Measurements from ENCODE around the gene CCNY. TPM values are rescaled to one million over a fixed set of nuclear protein-coding genes. Genes with fewer than 3 reads are reported as not detected.

Gene CCNY
- total RNA-seq, 3 donors from 2014 or later, result 28.7 to 41.0 (median 36.1) TPM

- Histone ChIP-seq H3K27me3 (no peaks in the 10 kb centered on the region), H3K9me3 (peaks cover 6 to 13% of the 10 kb centered on the region in 2 donors), H3K4me3 (peak overlapping the region in 1 of 3 donors; percentile 52), H3K27ac (peak overlapping the region; percentile 84 to 88), H3K36me3 (no peaks in the 10 kb centered on the region), H3K4me1 (peaks cover 11 to 25% of the 10 kb centered on the region in 2 donors)
- no peak for DNase-seq (ENCODE audit: low spot score in 2 of 2)
- TF ChIP-seq POLR2A (IDR thresholded peaks at IDR 0.05) (no peak), POLR2AphosphoS5 (IDR thresholded peaks at IDR 0.05) (no peak)
- TF ChIP-seq, protein P1, sequence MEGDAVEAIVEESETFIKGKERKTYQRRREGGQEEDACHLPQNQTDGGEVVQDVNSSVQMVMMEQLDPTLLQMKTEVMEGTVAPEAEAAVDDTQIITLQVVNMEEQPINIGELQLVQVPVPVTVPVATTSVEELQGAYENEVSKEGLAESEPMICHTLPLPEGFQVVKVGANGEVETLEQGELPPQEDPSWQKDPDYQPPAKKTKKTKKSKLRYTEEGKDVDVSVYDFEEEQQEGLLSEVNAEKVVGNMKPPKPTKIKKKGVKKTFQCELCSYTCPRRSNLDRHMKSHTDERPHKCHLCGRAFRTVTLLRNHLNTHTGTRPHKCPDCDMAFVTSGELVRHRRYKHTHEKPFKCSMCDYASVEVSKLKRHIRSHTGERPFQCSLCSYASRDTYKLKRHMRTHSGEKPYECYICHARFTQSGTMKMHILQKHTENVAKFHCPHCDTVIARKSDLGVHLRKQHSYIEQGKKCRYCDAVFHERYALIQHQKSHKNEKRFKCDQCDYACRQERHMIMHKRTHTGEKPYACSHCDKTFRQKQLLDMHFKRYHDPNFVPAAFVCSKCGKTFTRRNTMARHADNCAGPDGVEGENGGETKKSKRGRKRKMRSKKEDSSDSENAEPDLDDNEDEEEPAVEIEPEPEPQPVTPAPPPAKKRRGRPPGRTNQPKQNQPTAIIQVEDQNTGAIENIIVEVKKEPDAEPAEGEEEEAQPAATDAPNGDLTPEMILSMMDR (IDR thresholded peaks at IDR 0.05), result no peak
- intact Hi-C loops (cut with DNase I; ENCODE audit: low total_unique reads), result no loop called here
Measured at GRCh38 chr10:35448687-35449662, 112.7 kb downstream of the CCNY start.

DNA sequence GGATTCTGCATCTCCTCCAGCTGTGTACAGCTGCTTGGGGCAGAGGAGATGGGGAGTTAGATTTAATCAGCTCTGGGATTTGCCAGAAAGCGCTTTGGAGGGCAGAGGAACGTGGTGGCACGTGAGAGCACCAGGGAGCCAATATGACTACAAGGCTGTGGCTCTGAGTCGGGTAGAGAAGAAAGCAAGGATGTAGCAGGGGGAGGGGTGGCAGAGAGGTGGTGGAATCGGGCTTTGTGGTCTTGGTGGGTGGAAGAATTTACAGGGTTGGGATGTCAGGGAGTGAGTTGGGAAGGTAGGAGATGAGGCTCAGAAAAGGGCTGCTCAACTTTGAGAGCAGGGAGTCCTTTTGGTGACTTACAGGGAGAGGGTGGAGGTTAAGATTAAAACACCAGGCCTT, 113.6 kb downstream of the CCNY start:
- TF ChIP-seq POLR2A (IDR thresholded peaks at IDR 0.05) (no peak), POLR2AphosphoS5 (IDR thresholded peaks at IDR 0.05) (no peak)
- Histone ChIP-seq H3K36me3 (no peaks in the 10 kb centered on the region), H3K27ac (peak overlapping the region in 1 of 2 donors; percentile 88), H3K27me3 (no peaks in the 10 kb centered on the region), H3K4me1 (peaks cover 11 to 25% of the 10 kb centered on the region in 2 donors), H3K9me3 (peaks cover 0 to 4% of the 10 kb centered on the region in 2 donors), H3K4me3 (no peak overlapping the region)
- no peak for DNase-seq (ENCODE audit: low spot score in 2 of 2)
- intact Hi-C loops (cut with DNase I; ENCODE audit: low total_unique reads), result no loop called here

GRCh38 chr10:35451151-35452016, 115.1 kb downstream of the CCNY start:
- DNase-seq (ENCODE audit: low spot score in 2 of 2), result no peak
- peaks cover 11 to 25% of the 10 kb centered on the region in 2 donors for H3K4me1 ChIP-seq
- no peak for TF ChIP-seq POLR2AphosphoS5 (IDR thresholded peaks at IDR 0.05)
- TF ChIP-seq POLR2A (IDR thresholded peaks at IDR 0.05), result no peak
- TF ChIP-seq, protein P1 (IDR thresholded peaks at IDR 0.05), result no peak
- H3K27ac ChIP-seq, result peak overlapping the region; percentile 12 to 72
- no peaks in the 10 kb centered on the region for H3K36me3 ChIP-seq
- H3K27me3 ChIP-seq, result no peaks in the 10 kb centered on the region
- no peaks in the 10 kb centered on the region for H3K9me3 ChIP-seq
- intact Hi-C loops (cut with DNase I; ENCODE audit: low total_unique reads), result no loop called here
- H3K4me3 ChIP-seq, result no peak overlapping the region

GRCh38 chr10:35452171-35452570, 115.9 kb downstream of the CCNY start:
- H3K36me3 ChIP-seq, result no peaks in the 10 kb centered on the region
- TF ChIP-seq POLR2AphosphoS5 (IDR thresholded peaks at IDR 0.05) (no peak), POLR2A (IDR thresholded peaks at IDR 0.05) (no peak)
- TF ChIP-seq, protein P1 (IDR thresholded peaks at IDR 0.05), result no peak
- no peaks in the 10 kb centered on the region for H3K9me3 ChIP-seq
- no peak overlapping the region for H3K27ac ChIP-seq
- H3K27me3 ChIP-seq, result no peaks in the 10 kb centered on the region
- no peak overlapping the region for H3K4me3 ChIP-seq
- DNase-seq (ENCODE audit: low spot score in 2 of 2), result no peak
- peaks cover 8 to 22% of the 10 kb centered on the region in 2 donors for H3K4me1 ChIP-seq
- intact Hi-C loops (cut with DNase I; ENCODE audit: low total_unique reads), result no loop called here

GRCh38 chr10:35452847-35453246, 116.5 kb downstream of the CCNY start:
- H3K27me3 ChIP-seq, result no peaks in the 10 kb centered on the region
- no peak overlapping the region for H3K4me3 ChIP-seq
- no peak for DNase-seq (ENCODE audit: low spot score in 2 of 2)
- peaks cover 1 to 17% of the 10 kb centered on the region in 2 donors for H3K4me1 ChIP-seq
- no peak for TF ChIP-seq POLR2A (IDR thresholded peaks at IDR 0.05)
- TF ChIP-seq POLR2AphosphoS5 (IDR thresholded peaks at IDR 0.05), result no peak
- TF ChIP-seq, protein P1 (IDR thresholded peaks at IDR 0.05), result no peak
- intact Hi-C loops (cut with DNase I; ENCODE audit: low total_unique reads), result no loop called here
- H3K36me3 ChIP-seq, result no peaks in the 10 kb centered on the region
- no peaks in the 10 kb centered on the region for H3K9me3 ChIP-seq
- no peak overlapping the region for H3K27ac ChIP-seq
